GM21576 (cell line): Measurements from ENCODE around the gene IGF1R.

Experiments used
- ATAC-seq: cut with Tn5 transposase; IDR thresholded peaks from one replicate; pipeline ENCODE4 v1.9.1; 2021; ENCODE audit warnings: mild to moderate bottlenecking, moderate library complexity; ENCODE audit not compliant: unreplicated experiment

IGF1R gene

GRCh38 chr15:98902931-98903330 is 254.6 kb downstream of the IGF1R start:
- no peak for ATAC-seq

DNA sequence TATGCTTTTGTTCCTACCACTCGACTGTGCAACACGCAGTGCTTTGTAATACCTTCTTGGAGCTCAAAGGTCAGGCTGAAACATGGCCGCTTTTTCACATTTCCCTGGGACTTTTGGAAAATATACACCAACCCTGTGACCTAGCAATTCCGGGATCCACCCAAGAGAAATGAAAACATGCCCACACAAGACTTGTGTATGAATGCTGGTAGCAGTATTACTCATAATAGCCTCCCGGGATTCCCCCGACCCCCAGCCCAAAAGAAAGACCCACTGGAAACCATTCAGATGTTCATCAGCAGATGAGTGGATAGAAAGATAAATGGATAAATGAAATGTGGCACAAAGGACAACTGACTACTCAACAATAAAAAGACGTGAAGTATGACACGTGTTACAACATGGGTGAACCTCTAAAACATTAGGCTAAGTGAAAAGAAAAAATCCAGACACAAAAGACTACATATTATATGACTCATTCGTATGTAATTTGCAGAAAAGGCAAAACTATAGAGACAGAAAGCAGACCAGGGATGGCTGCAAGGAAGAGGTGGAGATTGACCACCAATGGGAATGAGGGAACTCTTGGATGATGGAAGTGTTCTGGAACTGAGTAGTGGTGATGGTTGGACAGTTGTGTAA is 255.2 kb downstream of the IGF1R start:
- no peak for ATAC-seq

DNA sequence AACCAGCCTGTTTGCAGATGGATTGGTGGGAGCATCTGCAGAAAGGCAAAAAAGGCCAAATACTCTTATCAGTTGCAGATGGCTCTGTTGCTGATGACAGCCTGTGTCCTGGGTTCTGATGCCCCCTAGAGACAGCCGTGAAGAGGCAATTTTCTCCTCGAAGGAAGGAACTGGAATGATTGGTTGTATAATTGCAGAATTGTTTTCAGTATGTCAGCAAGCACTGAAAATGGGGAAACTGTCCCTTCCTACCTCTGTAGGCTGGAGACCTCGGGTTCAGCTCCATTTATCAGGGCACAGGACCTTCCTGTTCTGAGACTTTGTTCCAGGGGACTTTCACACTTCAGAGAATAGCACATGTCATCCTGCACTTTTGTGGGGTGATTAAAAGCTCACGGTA is 256.2 kb downstream of the IGF1R start:
- ATAC-seq: no peak

DNA sequence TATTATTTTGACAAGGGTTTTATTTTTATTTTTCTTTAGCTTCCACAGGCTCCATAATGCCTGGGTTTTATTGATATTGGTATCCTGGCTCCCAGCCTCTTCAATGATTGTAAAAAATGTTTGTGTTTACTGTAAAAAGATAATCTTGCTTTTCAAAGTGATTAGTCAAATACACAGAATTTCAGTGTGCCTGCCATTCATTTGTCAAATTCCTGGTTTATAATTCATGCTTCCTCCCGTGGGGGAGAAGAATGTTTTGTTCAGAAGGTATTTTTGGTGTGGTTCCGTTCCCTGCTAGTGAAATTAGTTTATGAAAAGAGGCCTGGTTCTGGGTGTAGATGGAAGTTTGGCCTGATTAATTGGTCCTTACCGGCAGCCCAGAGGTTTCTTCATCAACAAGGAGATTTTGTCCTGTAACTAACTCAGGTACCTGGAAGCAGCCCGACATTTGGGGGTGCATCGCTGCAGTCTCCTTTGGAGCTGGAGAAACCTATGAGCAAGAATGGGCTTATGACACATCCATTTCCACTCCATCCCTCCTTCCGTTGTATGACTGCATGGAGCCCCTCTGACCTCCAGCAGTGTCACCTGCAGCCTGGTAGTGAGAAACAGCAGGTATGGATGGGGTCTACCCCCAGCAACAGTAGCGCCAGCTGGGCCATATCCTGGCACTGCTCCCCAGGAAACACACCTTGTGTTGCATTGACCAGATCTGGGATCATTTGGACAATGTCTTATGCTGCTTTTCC is 257.8 kb downstream of the IGF1R start:
- ATAC-seq: no peak

GRCh38 chr15:98906712-98907083 is 258.4 kb downstream of the IGF1R start:
- no peak for ATAC-seq

GRCh38 chr15:98907927-98908471 is 259.7 kb downstream of the IGF1R start:
- ATAC-seq: no peak

DNA sequence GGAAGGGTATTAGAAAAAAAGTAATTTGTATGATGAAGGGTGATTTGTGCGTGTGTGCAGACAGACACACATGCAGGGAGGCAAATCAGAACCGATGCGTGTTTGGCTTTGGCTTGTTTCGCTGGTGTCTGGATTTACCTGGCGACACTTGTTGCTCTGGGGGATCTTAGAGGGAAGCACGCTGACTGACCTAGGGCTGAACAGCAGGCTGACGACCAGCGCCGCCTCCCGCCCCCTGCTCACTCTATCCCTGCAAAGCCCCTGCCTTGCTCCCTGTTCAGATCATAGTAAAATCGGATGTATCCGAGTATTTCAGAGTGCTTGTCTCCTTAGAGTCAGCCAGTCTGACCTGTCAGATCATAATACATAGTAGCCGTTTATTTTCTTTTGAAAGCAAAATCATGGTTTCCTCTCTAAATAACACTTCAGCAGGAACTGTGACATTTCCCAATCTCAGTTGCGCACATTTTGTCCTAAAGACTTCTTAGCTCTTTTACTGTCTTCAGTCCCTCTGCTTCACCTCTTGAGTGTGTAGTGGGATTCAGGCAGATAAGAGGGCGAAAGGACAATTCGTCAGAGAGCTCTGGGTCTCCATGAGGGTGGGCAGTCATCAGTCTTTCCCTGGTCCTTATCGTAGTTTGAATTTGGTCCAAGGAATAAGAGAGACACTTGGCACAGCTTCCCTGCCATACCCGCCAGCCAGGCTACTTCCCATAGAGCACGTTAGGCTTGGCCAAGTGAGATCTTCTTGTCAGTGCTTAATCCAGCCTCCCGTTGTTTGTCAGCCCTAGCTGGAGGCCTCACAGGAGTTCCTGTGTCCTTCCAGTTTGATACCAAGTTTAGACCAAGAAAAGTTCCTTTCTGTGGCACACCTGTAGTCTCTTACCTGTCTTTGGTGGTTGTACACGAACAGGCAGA is 261.9 kb downstream of the IGF1R start:
- ATAC-seq: no peak

DNA sequence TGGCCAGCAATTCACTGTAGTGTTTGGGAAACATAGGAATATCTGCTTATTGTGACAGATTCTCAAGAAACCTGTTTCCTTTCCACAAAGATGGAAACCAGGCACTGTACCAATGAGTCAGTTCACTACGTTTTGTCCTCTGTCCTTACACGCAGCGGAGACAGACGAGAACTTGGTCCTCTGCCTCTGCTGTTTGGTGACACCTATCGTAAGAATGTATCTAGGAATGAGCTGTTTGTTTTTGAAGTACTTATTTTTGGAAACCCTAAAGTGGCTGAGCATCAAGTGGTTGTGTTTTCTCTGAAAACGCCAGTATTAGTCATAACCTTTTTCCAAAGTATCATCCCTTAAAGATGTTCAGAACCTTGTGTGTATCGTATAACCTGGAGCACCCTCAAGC is 266.3 kb downstream of the IGF1R start:
- ATAC-seq: no peak

- ATAC-seq: no peak
Measured at GRCh38 chr15:98916826-98917225, 268.5 kb downstream of the IGF1R start.

GRCh38 chr15:98917417-98917816 is 269.1 kb downstream of the IGF1R start:
- no peak for ATAC-seq

- no peak for ATAC-seq
Measured at GRCh38 chr15:98920091-98920880, 271.9 kb downstream of the IGF1R start.

GRCh38 chr15:98923171-98923570 is 274.8 kb downstream of the IGF1R start:
- ATAC-seq: no peak

- ATAC-seq: no peak
Measured at GRCh38 chr15:98923579-98923978, 275.2 kb downstream of the IGF1R start.

DNA sequence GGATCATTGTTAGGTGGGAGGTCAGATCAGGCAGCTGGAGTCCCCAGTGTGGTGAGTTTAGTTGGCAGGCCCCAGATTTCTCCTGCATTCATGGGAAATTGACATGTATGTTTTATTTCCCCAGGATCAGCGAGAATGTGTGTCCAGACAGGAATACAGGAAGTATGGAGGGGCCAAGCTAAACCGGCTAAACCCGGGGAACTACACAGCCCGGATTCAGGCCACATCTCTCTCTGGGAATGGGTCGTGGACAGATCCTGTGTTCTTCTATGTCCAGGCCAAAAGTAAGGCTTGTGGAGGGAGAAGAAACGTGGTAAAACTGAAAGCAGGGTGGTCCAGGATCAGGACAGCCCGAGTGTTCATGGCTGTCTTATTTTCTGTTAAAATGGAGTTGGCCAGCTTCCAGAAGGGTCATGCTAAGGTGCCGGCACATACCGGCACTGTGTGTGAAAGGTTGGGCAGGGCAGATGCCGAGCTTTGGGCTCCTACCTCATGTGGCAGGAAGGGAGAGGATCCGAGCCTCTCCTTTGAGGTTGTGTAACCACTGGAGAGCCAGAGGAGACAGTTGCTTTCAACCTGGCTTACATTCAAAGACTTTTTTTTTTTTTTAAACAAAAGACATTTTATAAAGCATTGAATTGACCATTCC is 276.2 kb downstream of the IGF1R start:
- no peak for ATAC-seq

DNA sequence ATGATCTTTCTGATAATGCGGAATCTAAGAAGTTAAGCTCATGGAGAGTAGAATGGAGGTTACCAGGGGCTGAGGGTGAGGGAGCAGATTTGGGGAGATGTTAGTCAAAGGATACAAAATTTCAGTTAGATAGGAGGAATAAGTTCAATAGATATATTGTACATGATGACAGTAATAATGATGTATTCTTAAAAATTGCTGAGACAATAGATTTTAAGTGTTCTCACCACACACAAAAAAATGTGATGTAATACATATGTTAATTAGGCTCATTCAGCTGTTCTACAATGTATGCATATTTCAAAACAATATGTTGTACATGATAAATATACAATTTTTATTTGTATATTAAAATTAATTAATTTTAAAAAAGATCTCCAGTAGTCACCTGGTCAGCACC is 277.9 kb downstream of the IGF1R start:
- no peak for ATAC-seq

- ATAC-seq: no peak
Measured at GRCh38 chr15:98927022-98927421, 278.7 kb downstream of the IGF1R start.

DNA sequence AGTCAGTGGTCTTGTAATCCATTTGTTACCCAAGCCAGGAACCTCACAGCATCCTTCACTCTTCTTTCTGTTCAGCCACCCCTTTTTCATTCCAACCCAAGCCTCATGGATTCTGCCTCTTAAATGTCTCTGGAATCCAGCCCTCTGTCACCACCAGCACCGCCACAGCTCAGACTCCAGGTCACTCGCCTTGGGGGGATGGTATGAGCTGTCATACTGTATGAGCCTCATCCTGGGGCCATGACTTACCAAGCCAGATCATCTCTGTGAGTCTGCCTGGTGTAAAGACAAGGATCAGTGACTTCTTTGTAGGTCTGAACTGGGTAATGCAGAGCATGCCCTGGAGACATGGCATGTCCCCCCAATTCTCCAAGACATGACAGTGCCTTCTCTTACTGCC is 279.7 kb downstream of the IGF1R start:
- ATAC-seq: no peak

GRCh38 chr15:98930576-98930975 is 282.2 kb downstream of the IGF1R start:
- ATAC-seq: no peak

- ATAC-seq: no peak
Measured at GRCh38 chr15:98931004-98931403, 282.7 kb downstream of the IGF1R start.

DNA sequence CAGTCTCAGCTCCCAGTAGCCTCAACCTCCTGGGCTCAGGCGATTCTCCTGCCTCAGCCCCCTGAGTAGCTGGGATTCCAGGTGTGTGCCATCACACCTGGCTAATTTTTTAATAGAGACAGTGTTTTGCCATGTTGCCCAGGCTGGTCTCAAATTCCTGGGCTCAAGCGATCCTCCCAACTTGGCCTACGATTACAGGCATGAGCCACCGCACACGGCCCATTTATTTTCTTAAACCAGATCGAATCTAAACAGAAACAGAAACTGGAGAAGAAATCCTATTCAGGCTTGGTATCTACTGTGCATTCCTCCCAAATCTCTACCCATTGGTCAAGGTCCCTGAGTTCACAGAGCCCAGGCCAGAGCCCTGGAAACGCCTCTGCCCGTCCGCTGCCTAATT is 285.1 kb downstream of the IGF1R start:
- ATAC-seq: no peak
